Osteoblast (primary cell): ENCODE results near the gene SHISA6. TPM values are rescaled to one million over a fixed set of nuclear protein-coding genes. Genes with fewer than 3 reads are reported as not detected.

Experiments
- DNase-seq: peaks from one replicate; pipeline ENCODE4 v3.0.0; 2011; ENCODE audit warnings: low spot score, mixed read lengths; ENCODE audit not compliant: insufficient read length; ENCODE audit errors: missing footprints
- H2AFZ ChIP-seq: 2 replicates; pipeline ENCODE4 v1.6.0; 2011; ENCODE audit warnings: mild to moderate bottlenecking, low read length
- H3K27ac ChIP-seq: 2 replicates; pipeline ENCODE4 v1.5.1; 2011; ENCODE audit warnings: mild to moderate bottlenecking, low read depth, low read length, moderate library complexity
- H3K27me3 ChIP-seq: 2 replicates; pipeline ENCODE4 v1.6.0; 2012; ENCODE audit warnings: mild to moderate bottlenecking, control low read depth, inconsistent platforms, low read length, moderate library complexity; ENCODE audit not compliant: insufficient read depth
- H3K36me3 ChIP-seq: 2 replicates; pipeline ENCODE4 v1.5.1; 2011; ENCODE audit warnings: mild to moderate bottlenecking, low read length, control low read depth, moderate library complexity; ENCODE audit not compliant: insufficient read depth
- H3K4me1 ChIP-seq: 2 replicates; pipeline ENCODE4 v1.5.1; 2011; ENCODE audit warnings: mild to moderate bottlenecking, low read length, control low read depth, moderate library complexity; ENCODE audit not compliant: insufficient read depth
- H3K4me2 ChIP-seq: 2 replicates; pipeline ENCODE4 v1.6.0; 2011; ENCODE audit warnings: mild to moderate bottlenecking, low read length; ENCODE audit not compliant: insufficient read depth
- H3K4me3 ChIP-seq: fragments of 200-600 bp; sonication (generic); 3 replicates; pipeline ENCODE4 v1.5.1; 2012; ENCODE audit warnings: mild to moderate bottlenecking, low read length, inconsistent platforms; ENCODE audit not compliant: insufficient read depth
- H3K79me2 ChIP-seq: 2 replicates; pipeline ENCODE4 v1.6.0; 2012; ENCODE audit warnings: mild to moderate bottlenecking, low read length, control low read depth, inconsistent platforms; ENCODE audit not compliant: insufficient read depth
- H3K9me3 ChIP-seq: 2 replicates; pipeline ENCODE4 v1.5.1; 2011; ENCODE audit warnings: low read depth, low read length, control low read depth
- H4K20me1 ChIP-seq: 2 replicates; pipeline ENCODE4 v1.6.0; 2012; ENCODE audit warnings: mild to moderate bottlenecking, low read length, control low read depth; ENCODE audit not compliant: insufficient read depth
- CTCF ChIP-seq: IDR thresholded peaks from 2 replicates; pipeline ENCODE4 v1.5.1; 2011; ENCODE audit warnings: mild to moderate bottlenecking, low read depth, low read length, moderate library complexity; ENCODE audit errors: extremely low read depth
- total RNA-seq: library from RNA; depleted of rRNA; stranded (reverse); fragments of >200 nt; gene quantifications from 2 replicates; pipeline ENCODE4 v1.2.3, GENCODE V29; 2012

Gene SHISA6
- total RNA-seq, 1 donor: not detected

GRCh38 chr17:11278186-11278991, 37.4 kb downstream of the SHISA6 start:
- Histone ChIP-seq H3K36me3 (no peaks in the 10 kb centered on the region), H3K27ac (no peak overlapping the region), H3K4me1 (no peaks in the 10 kb centered on the region), H3K27me3 (no peaks in the 10 kb centered on the region), H4K20me1 (no peaks in the 10 kb centered on the region), H3K9me3 (peaks cover 2% of the 10 kb centered on the region), H3K4me2 (no peak overlapping the region), H3K4me3 (no peak overlapping the region), H3K79me2 (no peaks in the 10 kb centered on the region), H2AFZ (no peak overlapping the region)
- TF ChIP-seq CTCF: no peak
- no peak for DNase-seq

- no peaks in the 10 kb centered on the region for H3K79me2 ChIP-seq
- no peaks in the 10 kb centered on the region for H3K36me3 ChIP-seq
- H3K27ac ChIP-seq: no peak overlapping the region
- peaks cover 2% of the 10 kb centered on the region for H3K9me3 ChIP-seq
- H3K4me3 ChIP-seq: no peak overlapping the region
- H2AFZ ChIP-seq: no peak overlapping the region
- no peaks in the 10 kb centered on the region for H3K4me1 ChIP-seq
- no peak for DNase-seq
- H3K4me2 ChIP-seq: no peak overlapping the region
- H4K20me1 ChIP-seq: no peaks in the 10 kb centered on the region
- H3K27me3 ChIP-seq: no peaks in the 10 kb centered on the region
- no peak for TF ChIP-seq CTCF
These were observed 37.9 kb downstream of the SHISA6 start for GRCh38 chr17:11278992-11279270.

- Histone ChIP-seq H3K36me3 (no peaks in the 10 kb centered on the region), H3K4me2 (no peak overlapping the region), H3K9me3 (peaks cover 2% of the 10 kb centered on the region), H2AFZ (no peak overlapping the region), H3K27ac (no peak overlapping the region), H3K79me2 (no peaks in the 10 kb centered on the region), H4K20me1 (no peaks in the 10 kb centered on the region), H3K4me3 (no peak overlapping the region), H3K27me3 (no peaks in the 10 kb centered on the region), H3K4me1 (no peaks in the 10 kb centered on the region)
- DNase-seq: no peak
- no peak for TF ChIP-seq CTCF
These were observed 38.8 kb downstream of the SHISA6 start for GRCh38 chr17:11279776-11280344.

GRCh38 chr17:11282586-11282985, 41.6 kb downstream of the SHISA6 start:
- Histone ChIP-seq H3K4me1 (no peaks in the 10 kb centered on the region), H3K27ac (no peak overlapping the region), H3K79me2 (no peaks in the 10 kb centered on the region), H3K4me3 (no peak overlapping the region), H4K20me1 (no peaks in the 10 kb centered on the region), H3K36me3 (no peaks in the 10 kb centered on the region), H3K9me3 (peaks cover under 1% of the 10 kb centered on the region), H3K27me3 (no peaks in the 10 kb centered on the region), H3K4me2 (no peak overlapping the region), H2AFZ (no peak overlapping the region)
- no peak for TF ChIP-seq CTCF
- DNase-seq: no peak
